C1 segment of cervical spinal cord (tissue), 14 donors: ENCODE data around the gene MBTPS1.
A peak's percentile ranks its signal among the peaks of the same experiment; 100 is the strongest.

Source experiments
- DNase-seq, 14 donors: peaks; one replicate each; lab custom pipeline; 2025; lab: John Stamatoyannopoulos, UW

The MBTPS1 gene

DNA sequence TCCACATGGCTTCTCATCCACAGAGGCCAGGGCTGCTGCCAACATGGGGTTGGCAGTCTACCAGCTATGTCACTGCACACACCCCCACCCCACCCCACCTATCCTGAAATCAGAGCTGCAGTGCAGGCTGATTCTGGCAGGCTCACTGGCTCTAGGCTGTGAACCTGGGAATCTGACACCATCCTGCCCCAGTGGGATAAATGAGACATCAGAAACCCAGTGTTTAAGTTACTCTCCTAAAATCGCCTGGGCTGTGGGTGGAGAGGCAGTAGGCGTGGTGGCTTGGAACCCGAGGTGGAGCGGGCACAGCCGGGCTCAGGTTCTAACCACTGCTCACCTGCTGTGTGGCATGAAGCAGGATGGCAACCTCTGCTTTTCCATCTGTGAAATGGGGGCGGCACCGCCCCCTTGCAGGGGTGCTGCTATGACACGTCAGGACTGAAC is 79.7 kb downstream of the MBTPS1 start:
- DNase-seq: no peak

DNA sequence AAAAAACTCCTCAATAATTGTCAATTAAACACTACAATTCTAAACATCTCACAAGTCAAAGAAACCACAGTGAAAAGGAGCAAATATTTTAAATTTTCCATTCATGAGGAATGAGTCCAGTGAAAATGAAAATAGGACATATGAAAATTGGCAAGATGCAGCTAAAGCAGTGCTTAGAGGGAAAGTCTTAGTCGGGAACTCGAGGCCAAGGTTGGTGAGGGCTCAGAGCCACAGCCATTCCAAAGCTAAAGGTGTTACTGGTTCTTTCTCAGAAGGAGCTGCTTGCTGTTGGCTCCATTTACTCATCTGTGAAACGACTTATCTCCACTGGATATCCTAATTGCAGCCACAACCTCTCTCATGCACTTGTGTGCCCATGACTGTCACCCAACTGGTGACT is 80.6 kb downstream of the MBTPS1 start:
- DNase-seq: no peak

GRCh38 chr16:84034516-84034915 is 82.2 kb downstream of the MBTPS1 start:
- DNase-seq: no peak

- DNase-seq: no peak
Observed at GRCh38 chr16:84033251-84034195, 83.2 kb downstream of the MBTPS1 start.

- no peak for DNase-seq
Observed at GRCh38 chr16:84032458-84033178, 84.1 kb downstream of the MBTPS1 start.

- no peak for DNase-seq
Observed at GRCh38 chr16:84031556-84031955, 85.2 kb downstream of the MBTPS1 start.

- DNase-seq: peak in 2 of 14 donors; percentile 7 to 12
Observed at GRCh38 chr16:84029297-84030047, 87.3 kb downstream of the MBTPS1 start.

- peak in 1 of 14 donors; percentile 31 for DNase-seq
Observed at GRCh38 chr16:84027625-84028024, 89.1 kb downstream of the MBTPS1 start.

DNA sequence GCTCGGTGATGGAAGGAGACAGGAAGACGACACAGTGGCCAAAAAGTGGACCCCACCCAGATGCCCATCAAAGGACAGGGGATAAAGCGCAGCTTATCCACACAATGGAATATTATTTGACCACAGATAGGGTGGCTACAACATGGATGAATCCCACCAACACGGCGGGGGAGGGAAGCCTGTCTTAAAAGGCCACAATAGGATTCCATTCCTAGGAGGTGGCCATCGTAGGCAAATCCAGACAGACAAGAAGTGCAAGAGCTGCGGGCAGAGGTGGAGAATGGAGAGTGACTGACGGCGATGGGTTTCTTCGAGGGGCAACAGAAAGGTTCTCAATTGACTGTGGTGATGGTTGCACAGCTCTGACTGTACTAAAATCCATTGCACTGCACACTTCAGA is 90.1 kb downstream of the MBTPS1 start:
- DNase-seq: no peak

- no peak for DNase-seq
Observed at GRCh38 chr16:84024854-84025253, 91.9 kb downstream of the MBTPS1 start.

DNA sequence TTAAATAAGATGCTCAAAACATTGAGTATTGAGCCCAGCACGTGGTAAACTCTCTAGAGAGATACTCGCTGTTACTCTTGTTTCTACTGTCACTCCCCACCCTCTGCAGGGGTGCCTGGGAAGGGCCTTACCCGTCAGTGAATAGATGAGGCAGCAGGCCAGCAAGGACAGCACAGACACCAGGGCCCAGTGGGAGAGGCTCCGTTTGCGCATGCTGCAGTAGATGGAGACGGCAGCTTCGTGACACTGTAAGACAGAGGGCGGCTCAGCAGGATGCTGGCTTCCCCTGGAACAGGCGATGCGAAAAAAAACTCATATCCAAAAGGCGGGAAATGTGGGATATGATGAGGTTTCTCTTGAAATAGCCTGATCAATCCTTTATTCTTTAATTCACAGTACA is 94.1 kb downstream of the MBTPS1 start:
- DNase-seq: peak in 1 of 14 donors; percentile 86

DNA sequence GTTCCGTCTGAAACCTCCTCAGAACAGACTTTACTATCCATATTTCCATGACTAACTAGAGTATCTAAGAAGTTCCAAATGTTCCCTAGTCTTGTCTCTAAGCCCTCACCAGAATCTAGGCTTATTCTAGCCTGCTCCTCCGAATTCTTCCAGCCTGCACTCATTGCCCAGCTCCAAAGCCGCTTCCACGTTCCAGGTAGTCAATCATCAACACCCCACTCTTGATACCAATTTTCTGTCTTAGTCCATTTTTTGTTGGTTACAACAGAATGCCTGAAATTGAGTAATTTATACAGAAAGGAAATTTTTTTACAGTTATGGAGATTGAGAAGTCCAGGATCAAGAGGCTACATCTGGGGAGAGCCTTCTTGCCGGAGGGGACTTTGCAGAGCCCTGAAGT is 95.3 kb downstream of the MBTPS1 start:
- DNase-seq: no peak

- peak in 1 of 14 donors; percentile 77 for DNase-seq
Observed at GRCh38 chr16:84020353-84020752, 96.4 kb downstream of the MBTPS1 start.

DNA sequence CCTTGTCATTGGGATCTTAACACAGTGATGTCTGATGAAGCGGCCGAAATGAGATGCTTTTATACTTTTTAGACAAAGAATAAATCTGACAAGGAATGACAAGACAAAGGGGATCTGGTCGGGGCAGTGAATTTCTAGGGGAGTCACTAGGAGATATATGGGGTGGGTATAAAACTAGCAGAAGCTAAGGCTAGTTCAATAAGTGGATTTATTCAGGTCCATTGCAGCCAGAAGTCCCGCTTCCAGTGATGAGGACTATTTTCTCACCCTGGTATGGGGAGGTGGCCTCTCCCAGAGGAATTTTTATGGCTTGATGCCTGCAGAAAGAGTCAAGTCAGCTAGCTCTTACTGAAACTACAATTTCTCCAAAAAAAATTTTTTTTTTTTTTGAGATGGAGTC is 98.0 kb downstream of the MBTPS1 start:
- no peak for DNase-seq

DNA sequence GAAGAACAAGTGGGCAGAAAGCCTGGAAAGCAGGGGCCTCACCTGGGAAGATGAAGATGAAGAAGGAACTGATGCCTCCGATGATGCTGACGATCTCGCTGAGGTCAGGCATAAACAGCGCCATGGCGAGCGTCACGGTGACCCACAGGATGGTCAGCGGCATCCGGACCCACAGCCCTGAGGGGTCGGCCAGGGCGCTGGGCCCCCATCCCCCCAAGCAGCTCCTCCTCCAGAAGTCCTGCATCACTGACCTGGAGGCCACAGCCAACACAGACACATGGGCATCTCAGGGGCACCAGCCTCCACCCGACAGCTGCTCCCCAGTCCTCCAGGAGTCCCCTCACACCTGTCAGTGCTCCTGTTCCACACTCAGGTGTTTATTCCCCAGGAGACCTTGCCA is 100.3 kb downstream of the MBTPS1 start:
- DNase-seq: no peak

GRCh38 chr16:84015399-84015798 is 101.3 kb downstream of the MBTPS1 start:
- DNase-seq: no peak

DNA sequence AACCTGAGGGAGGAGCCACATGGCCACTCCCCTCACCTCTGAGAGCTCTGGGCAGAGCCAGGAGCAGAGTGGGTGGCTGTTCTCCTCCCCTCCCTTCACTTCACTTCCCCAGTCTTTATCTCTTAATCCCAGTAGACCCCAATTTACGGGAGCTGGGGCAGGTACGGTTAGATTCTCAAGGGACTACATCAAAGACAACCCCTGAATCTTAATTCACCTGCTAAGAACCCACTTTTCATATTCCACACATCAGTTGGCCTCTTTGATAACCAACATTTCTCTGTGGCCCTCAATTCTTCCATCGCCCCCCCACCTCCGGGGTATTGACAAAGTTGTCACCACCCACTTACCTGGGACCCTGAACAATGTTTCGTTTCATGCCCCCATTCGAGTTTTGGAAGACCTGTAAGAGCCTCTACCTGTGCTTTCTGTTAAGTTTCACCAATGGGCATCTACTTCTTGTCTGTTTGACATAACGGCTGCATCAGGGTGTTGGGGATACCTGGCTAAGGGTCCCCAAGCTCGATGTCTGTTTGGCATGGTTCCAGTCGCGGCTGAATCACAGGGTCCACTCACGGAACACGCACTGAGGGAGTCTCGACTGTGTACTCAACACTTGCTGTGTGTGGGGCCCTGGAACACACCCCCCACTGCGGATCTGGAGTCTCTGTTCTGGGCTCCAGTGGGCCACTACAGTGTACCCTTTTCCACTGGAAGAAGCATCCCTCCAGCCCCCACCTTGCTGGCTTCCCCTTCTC is 102.0 kb downstream of the MBTPS1 start:
- no peak for DNase-seq

DNA sequence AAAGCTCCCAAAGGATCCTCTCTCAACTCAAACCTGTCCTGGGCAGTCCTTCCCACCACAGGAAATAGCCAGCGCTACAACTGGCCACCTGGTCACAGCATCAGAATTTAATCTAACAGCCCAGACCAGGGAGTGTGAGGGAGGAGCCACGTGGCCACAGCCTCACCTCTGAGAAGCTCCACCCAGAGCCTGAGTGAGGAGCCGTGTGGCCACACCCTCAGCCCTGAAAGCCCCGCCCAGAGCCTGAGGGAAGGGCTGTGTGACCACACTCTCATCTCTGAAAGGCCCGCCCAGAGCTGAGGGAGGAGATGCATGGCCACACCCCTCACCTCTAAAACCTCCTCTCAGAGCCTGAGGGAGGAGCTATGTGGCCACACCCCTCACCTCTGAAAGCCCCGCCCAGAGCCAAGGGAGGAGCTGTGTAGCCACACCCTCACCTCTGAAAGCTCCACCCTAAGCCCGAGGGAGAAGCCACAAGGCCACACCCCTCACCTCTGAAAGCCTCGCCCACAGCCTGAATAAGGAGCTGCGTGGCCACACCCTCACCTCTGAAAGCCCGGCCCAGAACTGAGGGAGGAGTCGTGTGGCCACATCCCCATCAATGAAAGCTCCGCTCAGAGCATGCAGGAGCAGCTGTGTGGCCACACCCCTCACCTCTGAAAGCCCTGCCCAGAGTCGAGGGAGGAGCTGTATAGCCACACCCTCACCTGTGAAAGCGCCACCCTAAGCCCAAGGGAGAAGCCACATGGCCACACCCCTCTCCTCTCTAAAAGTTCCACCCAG is 102.8 kb downstream of the MBTPS1 start:
- no peak for DNase-seq

- DNase-seq: no peak
Observed at GRCh38 chr16:84009282-84009681, 107.5 kb downstream of the MBTPS1 start.

DNA sequence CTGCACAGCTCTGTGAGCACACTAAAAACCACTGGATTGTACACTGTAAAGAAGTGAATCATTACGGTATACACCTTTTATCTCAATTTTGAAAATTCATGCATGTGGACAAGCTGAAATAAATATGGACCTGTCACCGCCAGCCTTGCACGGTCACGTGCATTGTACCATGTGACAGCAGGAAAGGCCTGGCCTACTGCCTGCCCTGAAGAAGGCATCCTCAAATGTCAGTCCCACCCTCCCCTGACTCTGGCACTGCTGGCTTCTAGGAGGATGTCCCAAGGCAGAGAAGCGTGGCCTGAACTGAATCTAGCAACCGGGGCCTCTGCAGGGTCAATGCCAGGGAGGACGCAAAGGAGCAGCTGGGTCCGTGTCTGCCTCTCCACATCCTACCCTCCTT is 108.8 kb downstream of the MBTPS1 start:
- DNase-seq: peak in 1 of 14 donors; percentile 6
